MM.1S (cell line): Measurements from ENCODE around the gene MYO1F.
"Not testable (repeated sequence)": the region's sequence is repeated elsewhere in the genome, so short reads cannot be mapped to it uniquely, and the experiment has no call there.

Experiments used
- DNase-seq: peaks from one replicate; pipeline ENCODE4 v3.0.0-alpha.2; 2015
- H2AFZ ChIP-seq: fragments of 300-600 bp; sonication (generic); 2 replicates; pipeline ENCODE4 v1.6.0; 2016; ENCODE audit warnings: antibody characterized with exemption, low read length
- H3F3A ChIP-seq: fragments of 300-600 bp; sonication (generic); 2 replicates; pipeline ENCODE4 v1.6.1; 2016; ENCODE audit warnings: mild to moderate bottlenecking, antibody characterized with exemption, low read length, moderate library complexity, mixed read lengths; ENCODE audit not compliant: insufficient read depth
- H3K27ac ChIP-seq: fragments of 300-600 bp; sonication (generic); 2 replicates; pipeline ENCODE4 v1.5.1; 2016; ENCODE audit warnings: mild to moderate bottlenecking, low read length
- H3K27me3 ChIP-seq: fragments of 300-600 bp; sonication (generic); replicated peaks from 2 replicates; pipeline ENCODE4 v1.6.0; 2016; ENCODE audit warnings: low read length; ENCODE audit not compliant: insufficient read depth
- H3K36me3 ChIP-seq: fragments of 300-600 bp; sonication (generic); replicated peaks from 2 replicates; pipeline ENCODE4 v1.6.1; 2016; ENCODE audit warnings: mild to moderate bottlenecking, low read length, mixed read lengths; ENCODE audit not compliant: insufficient read depth
- H3K4me1 ChIP-seq: fragments of 300-600 bp; sonication (generic); 2 replicates; pipeline ENCODE4 v1.6.1; 2016; ENCODE audit warnings: low read length, mixed read lengths
- H3K4me2 ChIP-seq: fragments of 300-600 bp; sonication (generic); 2 replicates; pipeline ENCODE4 v1.6.0; 2016; ENCODE audit warnings: low read depth, low read length
- H3K4me3 ChIP-seq: fragments of 300-600 bp; sonication (generic); 2 replicates; pipeline ENCODE4 v1.5.1; 2016; ENCODE audit warnings: low read length, mixed read lengths
- H3K79me2 ChIP-seq: fragments of 300-600 bp; sonication (generic); 2 replicates; pipeline ENCODE4 v1.6.1; 2016; ENCODE audit warnings: mixed run types, low read length, mixed read lengths
- H3K9ac ChIP-seq: fragments of 300-600 bp; sonication (generic); 2 replicates; pipeline ENCODE4 v1.6.1; 2016; ENCODE audit warnings: low read length, mixed read lengths
- H3K9me2 ChIP-seq: fragments of 300-600 bp; sonication (generic); replicated peaks from 2 replicates; pipeline ENCODE4 v1.6.1; 2016; ENCODE audit warnings: mild to moderate bottlenecking, low read length, mixed read lengths; ENCODE audit not compliant: insufficient read depth
- H3K9me3 ChIP-seq: fragments of 300-600 bp; sonication (generic); replicated peaks from 2 replicates; pipeline ENCODE4 v1.6.1; 2016; ENCODE audit warnings: mild to moderate bottlenecking, low read length, mixed read lengths; ENCODE audit not compliant: insufficient read depth
- H4K20me1 ChIP-seq: fragments of 300-600 bp; sonication (generic); 2 replicates; pipeline ENCODE4 v1.6.1; 2016; ENCODE audit warnings: mild to moderate bottlenecking, low read length, moderate library complexity, mixed read lengths; ENCODE audit not compliant: insufficient read depth
- CTCF ChIP-seq: fragments of 300-600 bp; sonication (generic); IDR thresholded peaks from 2 replicates; pipeline ENCODE4 v1.5.1; 2016; ENCODE audit warnings: antibody characterized with exemption, low read length, mixed read lengths
- EZH2 ChIP-seq: fragments of 300-600 bp; sonication (generic); optimal IDR thresholded peaks from 2 replicates; pipeline ENCODE3; 2017; ENCODE audit warnings: low read depth, mild to moderate bottlenecking, antibody characterized with exemption, low read length, mixed read lengths
- EZH2phosphoT487 ChIP-seq: fragments of 300-600 bp; sonication (generic); IDR thresholded peaks from 2 replicates; pipeline ENCODE4 v1.6.1; 2018; ENCODE audit warnings: antibody characterized with exemption, low read length

The MYO1F gene

GRCh38 chr19:8618751-8619150, 41.5 kb upstream of the MYO1F start:
- Histone ChIP-seq H3K9ac (no peak overlapping the region), H3K4me3 (no peak overlapping the region), H3K79me2 (no peaks in the 10 kb centered on the region), H3F3A (no peaks in the 10 kb centered on the region), H4K20me1 (no peaks in the 10 kb centered on the region), H3K27ac (no peak overlapping the region), H3K4me1 (no peaks in the 10 kb centered on the region), H3K4me2 (no peak overlapping the region), H3K36me3 (no peaks in the 10 kb centered on the region), H3K9me2 (no peaks in the 10 kb centered on the region), H2AFZ (no peak overlapping the region), H3K27me3 (peaks cover 68% of the 10 kb centered on the region), H3K9me3 (no peaks in the 10 kb centered on the region)
- TF ChIP-seq EZH2phosphoT487: no peak
- TF ChIP-seq EZH2: no peak
- TF ChIP-seq CTCF: no peak
- no peak for DNase-seq

GRCh38 chr19:8617984-8618383, 40.7 kb upstream of the MYO1F start:
- no peaks in the 10 kb centered on the region for H4K20me1 ChIP-seq

GRCh38 chr19:8617325-8617724, 40.1 kb upstream of the MYO1F start:
- H3K9me2 ChIP-seq, H3K9ac ChIP-seq: not testable (repeated sequence)
- peaks cover 68% of the 10 kb centered on the region for H3K27me3 ChIP-seq

More at GRCh38 chr19:8617984-8618383, 40.7 kb upstream of the MYO1F start:
- no peaks in the 10 kb centered on the region for H3K9me2 ChIP-seq
- no peak overlapping the region for H3K4me3 ChIP-seq
- no peak overlapping the region for H2AFZ ChIP-seq
- no peak overlapping the region for H3K4me2 ChIP-seq
- no peak overlapping the region for H3K9ac ChIP-seq
- H3K36me3 ChIP-seq: no peaks in the 10 kb centered on the region
- H3K4me1 ChIP-seq: no peaks in the 10 kb centered on the region
- H3K27ac ChIP-seq: no peak overlapping the region
- no peak for DNase-seq
- H3K9me3 ChIP-seq: no peaks in the 10 kb centered on the region
- peaks cover 68% of the 10 kb centered on the region for H3K27me3 ChIP-seq
- no peak for TF ChIP-seq EZH2phosphoT487
- no peak for TF ChIP-seq EZH2
- TF ChIP-seq CTCF: no peak
- H3F3A ChIP-seq: no peaks in the 10 kb centered on the region
- H3K79me2 ChIP-seq: no peaks in the 10 kb centered on the region

GRCh38 chr19:8616861-8617260, 39.6 kb upstream of the MYO1F start:
- Histone ChIP-seq H3K9ac (no peak overlapping the region), H3K36me3 (no peaks in the 10 kb centered on the region), H3K79me2 (no peaks in the 10 kb centered on the region), H3K4me1 (no peaks in the 10 kb centered on the region), H3K4me3 (no peak overlapping the region), H3K27ac (no peak overlapping the region), H3K9me2 (no peaks in the 10 kb centered on the region), H2AFZ (no peak overlapping the region), H4K20me1 (no peaks in the 10 kb centered on the region), H3K9me3 (no peaks in the 10 kb centered on the region), H3K27me3 (peaks cover 72% of the 10 kb centered on the region), H3K4me2 (no peak overlapping the region), H3F3A (no peaks in the 10 kb centered on the region)
- TF ChIP-seq CTCF (no peak), EZH2 (no peak), EZH2phosphoT487 (no peak)
- DNase-seq: no peak

More at GRCh38 chr19:8617325-8617724, 40.1 kb upstream of the MYO1F start:
- H3F3A ChIP-seq, H3K4me1 ChIP-seq, H3K9me3 ChIP-seq, H3K27ac ChIP-seq, H4K20me1 ChIP-seq, H3K36me3 ChIP-seq, DNase-seq, H2AFZ ChIP-seq, H3K79me2 ChIP-seq, H3K4me2 ChIP-seq, H3K4me3 ChIP-seq: not testable (repeated sequence)
